GM11168 (cell line): Measurements from ENCODE around the gene TMC2.
"Not testable (repeated sequence)": the region's sequence is repeated elsewhere in the genome, so short reads cannot be mapped to it uniquely, and the experiment has no call there.

ENCODE experiments used
- in situ Hi-C: fragments of 300-500 bp; cut with MboI; formaldehyde crosslinking; loops from one replicate; pipeline ENCODE4 v1.12.0; 2022; ENCODE audit warnings: low sequenced_read_pairs; ENCODE audit not compliant: unreplicated experiment

The TMC2 gene

DNA sequence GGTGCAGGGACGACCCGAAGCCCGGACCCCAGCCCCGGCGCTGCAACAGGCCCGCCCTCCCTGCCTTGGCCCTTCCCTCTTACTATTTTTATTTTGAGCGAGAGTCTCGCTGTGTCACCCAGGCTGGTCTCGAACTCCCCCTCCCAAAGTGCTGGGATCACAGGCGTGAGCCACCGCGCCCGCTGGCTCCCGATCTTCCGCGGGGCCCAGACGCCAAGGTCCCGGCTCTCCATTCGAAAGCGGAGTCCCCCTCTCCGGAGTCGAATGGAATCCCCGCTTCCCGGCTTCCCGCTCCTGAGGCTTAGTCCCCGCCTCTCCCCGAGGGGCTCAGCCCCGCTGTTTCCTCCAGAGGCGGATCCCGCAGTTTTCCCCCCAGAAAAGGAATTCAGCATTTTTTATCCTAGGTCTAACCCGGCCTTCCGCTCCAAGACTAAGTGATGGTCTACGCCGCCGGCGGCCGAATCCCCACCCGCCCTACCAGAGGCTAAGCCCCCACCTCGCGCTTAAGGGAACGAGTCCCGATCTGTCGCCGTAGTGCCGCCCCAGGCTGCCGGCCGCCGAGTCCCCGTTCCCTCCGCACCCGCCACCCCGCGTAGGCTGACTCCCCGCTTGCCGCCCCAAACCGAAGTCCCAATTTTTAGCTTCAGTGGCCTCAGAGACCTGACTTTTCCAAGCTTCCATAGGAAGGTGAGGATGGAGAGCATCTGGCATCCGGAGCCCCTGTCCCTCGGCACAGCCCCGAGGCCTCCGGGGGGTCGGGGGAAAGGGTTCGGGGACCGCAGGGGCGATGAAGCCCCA is 11.5 kb upstream of the TMC2 start:
- in situ Hi-C loops: no loop called here

DNA sequence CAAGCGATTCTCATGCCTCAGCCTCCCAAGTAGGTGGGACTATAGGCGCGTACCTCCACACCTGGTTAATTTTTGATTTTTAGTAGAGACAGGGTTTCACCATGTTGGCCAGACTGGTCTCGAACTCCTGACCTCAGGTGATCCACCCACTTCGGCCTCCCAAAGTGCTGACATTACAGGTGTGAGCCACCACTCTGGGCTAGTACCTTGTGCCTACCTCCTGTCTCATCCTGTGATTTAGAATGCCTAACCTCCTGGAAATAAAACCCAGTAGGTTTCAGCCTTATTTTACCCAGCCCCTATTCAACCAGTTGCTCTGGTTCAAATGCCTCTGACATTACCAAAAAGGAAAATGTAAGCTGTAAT is 10.2 kb upstream of the TMC2 start:
- in situ Hi-C loops: not testable (repeated sequence)

DNA sequence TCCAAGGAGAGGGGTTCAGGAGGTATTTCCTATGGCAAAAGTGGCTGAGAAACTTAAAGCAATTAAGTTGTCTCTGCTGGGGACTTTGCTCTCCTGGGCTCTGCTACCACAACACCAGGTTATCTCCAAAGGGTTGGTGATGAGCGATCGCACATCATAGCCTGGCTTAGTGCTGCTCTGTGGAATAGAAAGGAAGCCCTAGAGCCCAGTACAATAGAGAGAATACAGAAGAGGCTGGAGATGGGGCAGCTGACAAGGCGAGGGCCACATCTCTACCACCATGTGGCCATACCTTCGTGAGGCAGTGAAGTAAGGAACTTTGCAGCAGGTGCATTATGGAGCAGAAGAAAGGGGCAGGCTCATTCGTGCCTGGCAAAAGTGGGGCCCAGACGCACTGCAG is 8.6 kb upstream of the TMC2 start:
- in situ Hi-C loops: no loop called here

DNA sequence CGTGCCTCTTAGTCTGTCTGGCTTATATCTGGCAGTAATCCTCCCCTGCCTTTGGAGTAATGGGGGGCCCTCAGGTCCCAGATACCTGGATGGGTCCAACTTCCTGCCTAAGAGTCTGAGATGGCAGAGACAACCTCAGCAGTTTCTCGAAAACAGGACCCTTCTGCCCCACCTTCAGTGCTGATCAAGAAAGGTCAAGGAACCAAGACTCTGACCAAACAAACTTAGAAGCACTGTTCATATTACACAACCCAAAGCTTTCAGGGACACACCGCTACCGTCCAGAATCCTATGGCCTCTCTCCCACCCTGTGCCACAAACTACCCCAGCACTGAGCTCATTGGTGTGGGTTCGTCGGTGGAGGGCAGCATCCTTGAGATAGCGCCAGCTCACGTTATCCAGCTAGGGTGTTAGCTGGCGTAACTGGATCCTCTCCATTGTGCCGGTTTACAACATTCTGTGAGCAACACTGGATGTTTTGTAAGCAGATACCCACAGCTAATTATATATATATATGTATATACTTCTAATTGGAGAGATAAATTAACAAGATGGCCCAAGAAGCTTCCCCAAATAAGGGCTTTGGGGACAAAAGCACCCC is 7.6 kb upstream of the TMC2 start:
- in situ Hi-C loops: no loop called here

DNA sequence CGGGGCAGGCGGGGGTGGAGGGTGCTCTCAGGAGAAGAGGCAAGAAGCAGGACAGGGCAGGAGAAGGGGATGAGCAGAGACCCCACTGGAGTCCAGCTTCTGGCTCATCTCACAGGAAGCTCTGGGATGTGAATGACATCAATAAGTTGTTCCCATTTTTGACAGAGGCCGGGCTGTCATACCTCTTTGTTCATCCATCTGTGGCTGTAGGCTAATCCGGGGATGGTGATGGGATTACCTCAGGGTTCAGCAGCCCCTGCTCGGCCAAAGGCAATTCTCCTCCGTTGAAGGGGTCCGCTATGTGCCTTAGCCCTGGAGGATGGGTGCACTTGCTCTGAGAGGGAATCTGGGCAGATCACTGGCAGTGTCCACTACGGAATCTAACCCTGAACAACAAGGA is 3.3 kb upstream of the TMC2 start:
- in situ Hi-C loops: no loop called here

DNA sequence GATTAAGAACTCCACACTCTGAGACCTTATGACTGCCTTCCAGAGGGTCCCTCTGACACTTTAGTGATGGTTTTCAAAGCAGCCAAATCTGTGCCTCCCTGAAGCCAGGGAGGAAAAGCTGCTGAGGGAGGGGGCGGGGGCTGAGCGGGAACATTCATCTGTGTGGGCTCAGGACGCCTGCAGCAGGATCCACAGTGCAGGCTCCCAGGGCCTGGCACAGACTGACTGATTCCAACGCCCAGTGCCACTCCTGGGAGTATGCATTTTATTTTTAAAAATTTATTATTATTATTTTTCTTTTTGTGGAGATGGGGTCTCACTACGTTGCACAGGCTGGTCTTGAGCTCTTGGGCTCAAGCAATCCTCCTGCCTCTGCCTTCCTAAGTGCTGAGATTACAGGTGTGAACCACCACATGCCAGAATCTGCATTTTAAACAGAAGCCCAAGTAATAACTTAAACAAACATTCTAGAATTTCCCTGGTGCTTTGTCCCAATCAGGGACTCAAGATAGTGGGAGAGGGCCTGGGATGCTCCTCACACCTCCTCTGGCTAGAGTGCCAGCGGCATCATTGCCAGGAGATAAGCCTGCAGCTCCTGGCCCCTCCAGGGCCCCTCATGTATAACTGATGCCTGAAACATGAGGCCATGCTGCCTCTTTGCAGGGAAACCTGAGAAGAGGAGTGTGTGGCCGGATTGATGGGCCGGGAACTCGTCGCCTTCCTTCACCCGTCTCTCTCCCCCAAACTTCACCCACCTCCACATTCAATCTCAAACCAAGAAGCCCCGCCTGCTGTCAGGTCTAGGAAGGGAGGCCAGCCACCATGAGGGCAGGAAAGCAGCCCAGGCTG is 438 bp upstream of the TMC2 start:
- in situ Hi-C loops: no loop called here

DNA sequence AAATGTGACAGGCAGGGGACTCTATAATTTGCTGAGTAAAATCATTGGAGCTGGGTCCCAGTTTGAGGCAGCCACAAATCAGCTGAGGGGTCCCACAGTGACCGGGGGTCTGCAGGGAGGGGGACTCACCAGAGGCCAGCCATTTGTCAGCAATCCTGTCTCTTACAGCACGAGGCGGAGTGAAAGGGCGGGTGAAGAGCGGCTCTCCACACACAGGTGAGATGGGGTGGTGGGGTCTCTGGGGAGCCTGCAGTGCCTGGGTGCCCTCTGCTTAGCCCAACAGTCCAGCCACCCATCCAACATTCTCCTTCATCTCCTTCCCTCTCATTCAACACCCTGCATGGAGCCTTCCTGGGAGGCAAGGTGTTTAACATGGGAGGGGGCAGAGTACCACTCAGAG is 728 bp downstream of the TMC2 start:
- in situ Hi-C loops: no loop called here

DNA sequence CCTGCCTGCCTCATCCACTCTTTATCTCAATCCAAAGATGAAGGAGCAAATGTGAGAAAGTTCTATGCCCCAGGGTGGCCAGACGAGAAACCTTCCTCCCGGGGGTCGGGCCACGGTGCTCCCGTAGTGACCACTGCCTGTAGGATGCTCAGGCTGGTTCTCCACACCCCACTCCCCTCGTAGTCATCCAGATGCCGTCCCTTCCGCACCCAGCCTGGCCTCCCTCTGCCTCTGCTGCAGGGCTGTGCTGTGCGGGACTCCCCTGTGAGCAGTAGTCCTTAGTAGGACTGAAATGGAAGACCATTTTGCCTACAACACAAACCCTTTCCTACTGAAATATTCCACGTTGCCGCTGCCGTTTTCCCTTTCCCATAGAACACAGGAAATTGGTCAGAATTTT is 2.0 kb downstream of the TMC2 start:
- in situ Hi-C loops: no loop called here

DNA sequence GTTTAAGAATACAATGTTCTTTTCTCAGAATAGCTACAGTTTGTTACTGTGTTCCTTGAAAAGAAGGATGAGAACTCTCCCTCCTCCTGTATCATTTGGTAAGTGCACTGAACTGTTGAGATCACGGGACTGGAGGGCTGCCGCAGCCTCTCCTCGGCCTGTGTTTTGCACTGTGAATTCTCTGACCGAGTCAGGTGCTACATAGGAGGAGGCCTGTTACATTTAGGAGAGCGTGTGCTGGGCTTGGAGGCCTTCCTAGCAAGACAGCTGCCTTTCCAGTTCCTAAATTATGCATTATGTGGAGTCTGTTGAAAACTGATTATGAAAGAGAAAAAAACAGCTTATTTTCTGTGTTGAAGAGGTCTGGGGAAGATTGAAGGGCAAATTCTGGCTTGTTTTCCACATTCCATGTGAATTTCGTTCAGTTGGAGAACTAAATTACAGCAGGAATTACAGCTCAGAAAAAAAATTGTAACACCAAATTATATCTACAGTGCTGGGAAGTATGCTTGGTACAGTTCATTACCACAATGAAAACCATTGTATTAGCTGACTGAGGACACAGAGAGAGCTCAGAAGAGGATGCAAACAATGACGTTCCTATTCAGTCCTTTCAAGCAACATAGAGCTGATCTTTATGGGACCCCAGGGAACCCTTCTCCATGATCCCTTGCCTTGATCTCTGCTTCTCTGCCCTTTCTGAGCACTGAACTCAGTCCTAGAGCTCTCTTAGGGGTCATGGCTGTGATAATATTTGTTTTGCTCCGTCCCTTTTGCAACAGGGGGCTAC is 2.8 kb downstream of the TMC2 start:
- in situ Hi-C loops: no loop called here

DNA sequence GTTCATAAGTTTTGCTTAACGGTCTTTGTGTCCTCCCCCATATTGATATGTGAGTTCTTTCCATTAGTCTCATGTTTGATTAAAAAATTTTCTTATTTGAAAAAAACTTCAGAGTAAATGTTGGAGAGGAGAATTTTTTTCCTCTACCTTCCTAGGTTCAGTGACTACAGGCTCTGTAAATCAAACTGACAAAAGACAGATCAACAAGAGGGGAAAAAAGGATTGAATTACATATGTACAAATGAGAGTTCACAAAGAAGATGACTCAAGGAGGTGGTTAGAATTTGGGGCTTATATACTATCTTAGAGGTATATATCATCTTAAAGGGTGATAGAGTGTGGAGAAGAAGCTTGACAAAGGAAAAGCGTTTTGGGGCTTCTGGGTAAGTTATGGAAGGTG is 5.6 kb downstream of the TMC2 start:
- in situ Hi-C loops: no loop called here

DNA sequence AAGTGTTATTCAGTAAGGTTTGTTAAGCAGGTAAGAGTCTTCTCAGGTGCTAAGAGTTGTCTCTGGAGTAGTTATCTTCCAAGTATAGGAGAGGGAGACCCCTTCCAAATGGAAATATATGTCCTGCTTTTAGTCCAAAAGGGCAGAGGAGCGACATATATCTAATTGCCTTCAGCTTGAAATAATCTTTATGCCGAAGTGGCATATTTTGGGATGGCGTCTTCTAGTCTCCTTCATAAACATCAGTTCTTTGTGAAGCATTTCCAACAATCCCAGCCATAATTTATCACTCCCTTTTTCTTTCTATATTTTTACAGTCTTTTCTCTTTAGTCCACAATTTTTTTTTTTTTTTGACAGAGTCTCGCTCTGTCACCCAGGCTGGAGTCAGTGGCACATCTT is 6.0 kb downstream of the TMC2 start:
- in situ Hi-C loops: no loop called here

DNA sequence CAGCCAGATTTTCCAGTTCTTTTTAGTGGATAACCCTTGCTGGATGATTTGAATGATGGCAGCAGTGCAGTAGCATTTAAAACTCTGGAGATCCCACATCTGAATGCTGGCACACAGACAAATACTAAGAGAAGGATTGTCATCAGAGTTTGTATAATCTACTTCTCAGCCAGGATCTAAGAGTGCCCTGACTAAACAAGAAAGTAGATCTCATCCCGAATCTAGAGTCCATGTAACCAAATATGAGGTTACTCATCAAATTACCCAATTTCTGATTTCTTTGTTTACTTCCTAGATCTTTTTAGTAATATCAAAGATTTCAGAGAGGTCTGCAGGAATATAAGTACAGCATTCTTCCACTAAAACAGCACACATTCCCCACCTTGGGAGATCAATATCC is 7.8 kb downstream of the TMC2 start:
- in situ Hi-C loops: no loop called here

DNA sequence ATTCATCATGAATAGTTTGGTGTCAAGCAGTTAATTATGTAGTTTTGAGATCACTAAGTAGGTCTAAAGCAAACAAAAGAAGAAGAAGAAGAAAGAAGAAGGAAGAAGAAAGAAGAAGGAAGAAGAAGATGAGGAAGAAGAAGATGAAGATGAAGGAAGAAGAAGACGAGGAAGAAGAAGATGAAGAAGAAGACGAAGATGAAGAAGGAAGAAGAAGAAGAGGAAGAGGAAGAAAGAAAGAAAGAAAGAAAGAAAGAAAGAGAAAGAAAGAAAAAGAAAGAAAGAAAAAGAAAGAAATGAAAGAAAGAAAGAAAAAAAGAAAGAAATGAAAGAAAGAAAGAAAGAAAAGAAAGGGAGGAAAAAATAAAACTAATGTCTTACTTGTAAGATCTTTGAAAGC is 9.2 kb downstream of the TMC2 start:
- in situ Hi-C loops: no loop called here

DNA sequence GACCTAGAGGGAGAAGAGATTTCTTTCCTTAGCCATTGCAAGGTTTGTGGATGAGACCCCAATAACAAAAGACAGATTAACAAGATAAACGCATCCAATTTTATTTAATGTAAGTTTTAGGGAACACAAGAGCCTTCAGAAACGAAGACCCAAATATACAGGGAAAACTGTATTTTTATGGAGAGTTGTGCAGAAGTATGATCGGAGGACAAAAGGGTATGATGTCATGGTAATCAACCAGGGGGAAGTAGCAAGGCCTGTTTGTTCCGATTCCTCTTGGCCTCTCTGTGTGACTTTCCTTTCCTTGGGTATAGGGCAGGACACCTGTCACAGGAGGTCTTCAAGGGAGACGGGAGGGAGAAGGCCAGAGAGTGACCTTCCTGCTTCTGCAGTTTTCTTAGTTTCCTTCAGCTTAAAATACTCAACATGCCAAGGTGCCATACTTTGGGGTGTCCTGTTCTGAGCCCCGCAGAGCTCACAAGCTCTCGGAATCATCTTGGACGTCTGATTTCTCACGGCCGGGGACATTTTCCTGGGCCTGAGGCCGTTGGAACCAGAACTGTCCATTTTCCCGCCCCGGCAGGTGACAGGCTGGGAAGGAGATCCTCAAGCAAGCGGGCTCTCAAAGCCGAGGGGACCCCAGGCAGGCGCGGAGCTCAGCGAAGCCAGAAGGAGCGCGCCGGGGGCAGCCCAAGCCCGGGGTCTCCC is 21.7 kb downstream of the TMC2 start:
- in situ Hi-C loops: no loop called here

DNA sequence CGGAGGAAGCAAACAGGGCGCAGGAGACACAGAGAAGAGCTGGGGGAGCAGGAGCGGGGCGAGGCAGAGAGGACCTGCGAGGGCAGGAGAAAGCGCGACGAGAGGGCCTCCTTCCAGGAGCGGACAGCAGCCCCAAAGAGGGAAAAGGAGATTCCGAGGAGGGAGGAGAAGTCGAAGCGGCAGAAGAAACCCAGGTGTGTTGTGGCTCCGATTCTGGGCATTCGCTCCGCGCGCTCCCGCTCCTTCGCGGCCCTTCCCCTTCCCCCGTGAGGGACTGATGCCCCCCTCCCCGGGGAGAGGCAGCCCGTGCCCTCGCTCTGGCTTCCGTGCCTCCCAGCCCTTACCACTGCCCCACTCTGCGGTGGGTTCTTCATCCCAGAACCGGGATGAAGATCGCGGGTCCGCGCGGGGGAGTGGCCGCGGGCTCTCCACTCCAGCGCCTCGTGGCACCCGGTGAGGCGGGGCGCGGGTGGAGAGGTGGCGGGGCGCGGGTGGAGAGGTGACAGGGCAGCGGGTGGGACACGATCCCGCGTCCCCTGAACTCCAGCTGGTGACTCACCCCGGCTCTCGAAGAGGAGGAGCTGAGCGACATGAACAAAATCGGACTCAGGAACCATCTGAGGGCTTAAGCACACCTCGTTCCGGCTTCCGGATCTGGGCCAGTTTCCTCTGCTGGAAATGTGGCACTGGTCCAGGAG is 22.4 kb downstream of the TMC2 start:
- in situ Hi-C loops: no loop called here

DNA sequence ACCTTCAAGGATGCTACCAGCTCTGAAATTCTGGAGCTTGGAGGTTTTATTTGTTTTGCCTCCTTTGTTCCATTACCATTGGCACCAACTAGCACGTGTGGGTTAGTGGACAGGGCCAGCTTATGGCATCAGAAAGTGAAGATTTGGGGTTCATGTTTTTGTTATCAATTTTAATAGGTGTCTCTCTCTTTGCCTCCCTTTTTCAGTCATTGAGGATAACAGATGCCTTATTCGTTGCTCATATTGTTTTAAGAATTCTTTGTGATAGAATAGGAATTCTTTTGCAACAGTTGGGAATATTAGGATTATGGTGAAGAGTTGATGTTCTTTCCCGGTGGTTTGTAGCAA is 22.9 kb downstream of the TMC2 start:
- in situ Hi-C loops: no loop called here

DNA sequence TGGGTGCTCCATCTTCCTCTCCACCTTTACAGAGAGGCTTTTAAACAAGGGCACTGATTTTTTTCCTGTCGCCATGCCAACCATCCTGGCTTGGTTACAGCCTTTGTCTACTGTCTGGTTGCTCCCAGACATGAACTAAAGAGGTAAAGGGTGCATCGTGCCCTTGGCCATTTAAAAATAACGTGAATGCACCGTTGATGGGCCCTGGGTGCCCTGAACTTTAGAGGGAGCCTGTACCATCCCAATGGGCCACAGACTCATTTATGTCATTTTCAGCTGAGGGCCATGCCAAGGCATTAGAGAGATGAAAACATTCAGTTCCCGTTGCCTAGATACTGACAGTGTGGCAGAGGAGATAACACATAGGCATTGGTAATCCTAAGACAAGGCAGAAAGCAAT is 23.3 kb downstream of the TMC2 start:
- in situ Hi-C loops: no loop called here

DNA sequence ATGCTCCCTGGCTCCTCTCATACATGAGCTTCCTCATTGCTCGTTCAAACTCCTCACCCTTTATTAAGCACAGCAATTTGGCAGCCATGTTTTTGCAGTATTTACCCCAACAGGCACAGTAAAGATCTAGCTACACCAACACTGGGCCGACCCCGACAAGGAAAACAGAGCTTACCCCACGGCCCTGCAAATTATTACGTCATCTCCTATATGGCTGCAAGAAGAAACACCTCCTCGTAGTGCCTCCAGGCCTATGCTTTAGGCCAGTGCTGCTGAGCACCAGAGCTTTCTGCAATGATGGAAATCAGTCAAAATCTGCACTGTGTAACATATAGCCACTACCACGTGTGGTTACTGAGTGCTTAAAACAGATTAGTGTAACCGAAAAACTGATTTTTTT is 26.7 kb downstream of the TMC2 start:
- in situ Hi-C loops: no loop called here

DNA sequence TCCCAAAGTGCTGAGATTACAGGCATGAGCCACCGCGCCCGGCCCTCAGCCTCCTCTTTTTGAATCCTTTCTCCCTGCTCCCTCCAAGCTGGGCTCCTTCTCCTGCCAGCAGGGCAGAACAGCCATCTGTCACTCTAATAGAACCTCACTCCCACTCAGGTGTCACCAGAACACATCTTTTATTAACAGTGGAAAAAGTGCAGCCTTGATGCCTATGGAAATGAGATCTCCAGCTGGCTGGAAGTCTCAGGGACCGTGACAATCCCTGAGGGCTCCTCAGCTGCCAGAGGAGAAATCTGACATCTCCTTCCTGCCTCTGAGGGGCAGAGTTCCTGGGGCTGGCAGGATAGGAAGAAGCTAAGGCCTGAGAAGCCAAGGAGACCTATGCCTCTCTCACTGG is 28.0 kb downstream of the TMC2 start:
- in situ Hi-C loops: no loop called here

DNA sequence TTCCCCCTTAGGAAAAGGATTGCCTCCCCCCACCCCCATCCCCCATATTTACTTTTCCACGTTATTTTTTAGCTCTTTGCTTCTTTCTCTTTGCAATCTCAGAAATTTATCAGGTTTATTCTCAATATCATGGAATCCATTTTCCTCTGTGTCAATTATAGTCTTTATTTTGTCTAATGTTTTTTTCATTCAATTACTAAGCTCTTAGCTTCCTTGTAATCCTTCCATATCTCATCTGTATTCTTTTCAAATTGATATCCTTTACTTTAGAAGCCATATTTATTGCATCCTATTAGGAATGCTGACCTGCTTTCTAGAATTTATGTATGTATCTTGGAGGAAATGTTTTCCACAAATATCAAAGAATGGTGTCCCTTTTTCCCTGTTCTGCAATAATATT is 39.3 kb downstream of the TMC2 start:
- in situ Hi-C loops: no loop called here
